ENCODE results near the gene ACOT8.

DNA sequence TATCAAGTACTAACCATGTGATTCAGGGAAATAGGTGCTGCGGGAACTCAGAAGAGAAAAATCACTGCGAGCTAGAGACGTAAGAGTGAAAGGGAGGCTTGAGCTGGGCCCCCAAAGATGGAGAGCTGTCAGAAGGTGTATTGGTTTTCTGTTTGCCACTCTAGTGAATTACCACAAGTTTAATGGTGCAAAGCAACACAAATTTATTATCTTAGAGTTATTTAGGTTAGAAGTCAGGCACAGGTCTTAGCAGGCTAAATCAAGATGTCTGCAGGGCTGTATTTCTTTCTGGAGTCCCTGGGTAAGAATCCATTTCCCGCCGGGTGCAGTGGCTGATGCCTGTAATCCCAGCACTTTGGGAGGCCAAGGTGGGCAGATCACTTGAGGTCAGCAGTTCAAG, 2.7 kb upstream of the ACOT8 start:
- no peak for TF ChIP-seq POLR2AphosphoS5 (IDR thresholded peaks at IDR 0.05)
- TF ChIP-seq, protein P1, sequence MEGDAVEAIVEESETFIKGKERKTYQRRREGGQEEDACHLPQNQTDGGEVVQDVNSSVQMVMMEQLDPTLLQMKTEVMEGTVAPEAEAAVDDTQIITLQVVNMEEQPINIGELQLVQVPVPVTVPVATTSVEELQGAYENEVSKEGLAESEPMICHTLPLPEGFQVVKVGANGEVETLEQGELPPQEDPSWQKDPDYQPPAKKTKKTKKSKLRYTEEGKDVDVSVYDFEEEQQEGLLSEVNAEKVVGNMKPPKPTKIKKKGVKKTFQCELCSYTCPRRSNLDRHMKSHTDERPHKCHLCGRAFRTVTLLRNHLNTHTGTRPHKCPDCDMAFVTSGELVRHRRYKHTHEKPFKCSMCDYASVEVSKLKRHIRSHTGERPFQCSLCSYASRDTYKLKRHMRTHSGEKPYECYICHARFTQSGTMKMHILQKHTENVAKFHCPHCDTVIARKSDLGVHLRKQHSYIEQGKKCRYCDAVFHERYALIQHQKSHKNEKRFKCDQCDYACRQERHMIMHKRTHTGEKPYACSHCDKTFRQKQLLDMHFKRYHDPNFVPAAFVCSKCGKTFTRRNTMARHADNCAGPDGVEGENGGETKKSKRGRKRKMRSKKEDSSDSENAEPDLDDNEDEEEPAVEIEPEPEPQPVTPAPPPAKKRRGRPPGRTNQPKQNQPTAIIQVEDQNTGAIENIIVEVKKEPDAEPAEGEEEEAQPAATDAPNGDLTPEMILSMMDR (IDR thresholded peaks at IDR 0.05 in 8 of 11, conservative IDR thresholded peaks at IDR 0.05 in 3 of 11) = no peak
- no peak for TF ChIP-seq POLR2A (IDR thresholded peaks at IDR 0.05)

All from spleen (tissue), 7 donors.